SK-N-SH treated with all-trans-retinoic acid at 6 μM for 48 hours (cell line): ENCODE results near the gene RAB7A.

Source experiments
- ATAC-seq: fragments of 200-7000 bp; cut with Tn5 transposase; 3 replicates; pipeline ENCODE4 v1.9.1; 2020; ENCODE audit warnings: mild to moderate bottlenecking, moderate library complexity
- ARNTL ChIP-seq: fragments of 450-650 bp; formaldehyde crosslinking; IDR thresholded peaks from 2 replicates; pipeline ENCODE4 v1.5.0; 2020; ENCODE audit warnings: low read depth, mild to moderate bottlenecking, moderate library complexity, borderline replicate concordance
- CSDC2 ChIP-seq: fragments of 250-450 bp; sonication (Bioruptor Pico); IDR thresholded peaks from 2 replicates; pipeline ENCODE4 v1.5.0; 2020; ENCODE audit warnings: mild to moderate bottlenecking, moderate library complexity
- GLIS3 ChIP-seq: fragments of 250-450 bp; sonication (Bioruptor Pico); IDR thresholded peaks from 2 replicates; pipeline ENCODE4 v1.5.0; 2020; ENCODE audit warnings: mild to moderate bottlenecking, moderate library complexity
- ISL1 ChIP-seq: fragments of 250-450 bp; sonication (Bioruptor Pico); IDR thresholded peaks from 2 replicates; pipeline ENCODE4 v2.1.2; 2022; ENCODE audit warnings: mild to moderate bottlenecking, moderate library complexity
- OSR1 ChIP-seq: fragments of 250-450 bp; sonication (Bioruptor Pico); IDR thresholded peaks from 2 replicates; pipeline ENCODE4 v1.8.0; 2022; ENCODE audit warnings: moderate library complexity, mild to moderate bottlenecking, inconsistent platforms
- PPARA ChIP-seq: fragments of 250-450 bp; sonication (Bioruptor Pico); IDR thresholded peaks from 2 replicates; pipeline ENCODE4 v1.5.0; 2020; ENCODE audit warnings: mild to moderate bottlenecking, borderline replicate concordance
- RARB ChIP-seq: fragments of 250-450 bp; sonication (Bioruptor Pico); IDR thresholded peaks from 2 replicates; pipeline ENCODE4 v1.8.0; 2021; ENCODE audit warnings: mild to moderate bottlenecking, moderate library complexity
- SNAI2 ChIP-seq: fragments of 250-450 bp; sonication (Bioruptor Pico); IDR thresholded peaks from 2 replicates; pipeline ENCODE4 v1.5.0; 2020; ENCODE audit warnings: mild to moderate bottlenecking, moderate library complexity
- TCF4 ChIP-seq: fragments of 250-450 bp; sonication (Bioruptor Pico); IDR thresholded peaks from 2 replicates; pipeline ENCODE4 v1.8.0; 2021; ENCODE audit warnings: mild to moderate bottlenecking, moderate library complexity, borderline replicate concordance
- ZC3H10 ChIP-seq: fragments of 250-450 bp; sonication (Bioruptor Pico); IDR thresholded peaks from 2 replicates; pipeline ENCODE4 v1.5.1; 2021; ENCODE audit warnings: mild to moderate bottlenecking, moderate library complexity
- ZFP3 ChIP-seq: fragments of 250-450 bp; sonication (Bioruptor Pico); IDR thresholded peaks from 2 replicates; pipeline ENCODE4 v1.5.0; 2020; ENCODE audit warnings: mild to moderate bottlenecking, moderate library complexity
- ZFP30 ChIP-seq: fragments of 450-650 bp; formaldehyde crosslinking; IDR thresholded peaks from 2 replicates; pipeline ENCODE4 v1.5.0; 2022; ENCODE audit warnings: mild to moderate bottlenecking, moderate library complexity
- ZNF565 ChIP-seq: fragments of 450-650 bp; formaldehyde crosslinking; conservative IDR thresholded peaks from 2 replicates; pipeline ENCODE4 v1.5.0; 2020; ENCODE audit warnings: low read depth, mild to moderate bottlenecking, moderate library complexity
- ZNF70 ChIP-seq: fragments of 450-650 bp; formaldehyde crosslinking; IDR thresholded peaks from 2 replicates; pipeline ENCODE4 v1.5.0; 2020; ENCODE audit warnings: mild to moderate bottlenecking, moderate library complexity
- TF ChIP-seq, protein P1 (sequence below): fragments of 250-450 bp; sonication (Bioruptor Pico); IDR thresholded peaks from 2 replicates; pipeline ENCODE4 v1.8.0; 2021; ENCODE audit warnings: low read depth, mild to moderate bottlenecking, moderate library complexity, borderline replicate concordance
- TF ChIP-seq, protein P2 (sequence below): fragments of 250-450 bp; sonication (Bioruptor Pico); IDR thresholded peaks from 2 replicates; pipeline ENCODE4 v1.5.1; 2020; ENCODE audit warnings: low read depth, mild to moderate bottlenecking, moderate library complexity
- TF ChIP-seq, protein P3 (sequence below): fragments of 250-450 bp; sonication (Bioruptor Pico); IDR thresholded peaks from 2 replicates; pipeline ENCODE4 v1.5.0; 2020; ENCODE audit warnings: mild to moderate bottlenecking, moderate library complexity
- TF ChIP-seq, protein P4 (sequence below): fragments of 250-450 bp; sonication (Bioruptor Pico); IDR thresholded peaks from 2 replicates; pipeline ENCODE4 v1.5.1; 2021; ENCODE audit warnings: mild to moderate bottlenecking, moderate library complexity

RAB7A gene

DNA sequence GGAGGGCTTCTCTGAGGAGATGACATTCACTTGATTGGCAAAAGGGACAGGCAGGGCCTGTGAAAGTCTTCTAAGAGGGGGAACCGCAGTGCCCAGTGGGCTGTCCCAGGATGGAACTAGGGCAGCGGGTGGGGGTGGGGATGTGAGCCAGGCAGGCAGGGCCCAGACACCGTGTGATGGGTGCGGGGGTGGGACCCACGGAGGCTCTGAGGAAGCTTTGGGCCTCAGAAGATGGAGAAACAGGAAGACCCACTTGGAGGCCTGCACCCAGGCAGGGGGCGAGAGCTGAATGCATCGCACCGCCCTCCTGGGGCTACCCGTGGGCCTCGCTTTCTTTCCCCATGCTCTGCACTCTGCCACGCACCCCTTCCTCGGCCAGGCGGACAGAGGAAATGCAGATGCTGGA, 120.5 kb downstream of the RAB7A start:
- ATAC-seq: peak; percentile 5
- TF ChIP-seq, protein P1, sequence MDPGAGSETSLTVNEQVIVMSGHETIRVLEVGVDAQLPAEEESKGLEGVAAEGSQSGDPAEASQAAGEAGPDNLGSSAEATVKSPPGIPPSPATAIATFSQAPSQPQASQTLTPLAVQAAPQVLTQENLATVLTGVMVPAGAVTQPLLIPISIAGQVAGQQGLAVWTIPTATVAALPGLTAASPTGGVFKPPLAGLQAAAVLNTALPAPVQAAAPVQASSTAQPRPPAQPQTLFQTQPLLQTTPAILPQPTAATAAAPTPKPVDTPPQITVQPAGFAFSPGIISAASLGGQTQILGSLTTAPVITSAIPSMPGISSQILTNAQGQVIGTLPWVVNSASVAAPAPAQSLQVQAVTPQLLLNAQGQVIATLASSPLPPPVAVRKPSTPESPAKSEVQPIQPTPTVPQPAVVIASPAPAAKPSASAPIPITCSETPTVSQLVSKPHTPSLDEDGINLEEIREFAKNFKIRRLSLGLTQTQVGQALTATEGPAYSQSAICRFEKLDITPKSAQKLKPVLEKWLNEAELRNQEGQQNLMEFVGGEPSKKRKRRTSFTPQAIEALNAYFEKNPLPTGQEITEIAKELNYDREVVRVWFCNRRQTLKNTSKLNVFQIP (CRISPR knock-in tag): no peak
- no peak for TF ChIP-seq ZC3H10 (CRISPR knock-in tag)
- no peak for TF ChIP-seq CSDC2 (CRISPR knock-in tag)
- no peak for TF ChIP-seq OSR1 (CRISPR knock-in tag)
- no peak for TF ChIP-seq SNAI2
- no peak for TF ChIP-seq ZFP30 (CRISPR knock-in tag)
- TF ChIP-seq, protein P2, sequence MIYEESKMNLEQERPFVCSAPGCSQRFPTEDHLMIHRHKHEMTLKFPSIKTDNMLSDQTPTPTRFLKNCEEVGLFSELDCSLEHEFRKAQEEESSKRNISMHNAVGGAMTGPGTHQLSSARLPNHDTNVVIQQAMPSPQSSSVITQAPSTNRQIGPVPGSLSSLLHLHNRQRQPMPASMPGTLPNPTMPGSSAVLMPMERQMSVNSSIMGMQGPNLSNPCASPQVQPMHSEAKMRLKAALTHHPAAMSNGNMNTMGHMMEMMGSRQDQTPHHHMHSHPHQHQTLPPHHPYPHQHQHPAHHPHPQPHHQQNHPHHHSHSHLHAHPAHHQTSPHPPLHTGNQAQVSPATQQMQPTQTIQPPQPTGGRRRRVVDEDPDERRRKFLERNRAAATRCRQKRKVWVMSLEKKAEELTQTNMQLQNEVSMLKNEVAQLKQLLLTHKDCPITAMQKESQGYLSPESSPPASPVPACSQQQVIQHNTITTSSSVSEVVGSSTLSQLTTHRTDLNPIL: no peak
- TF ChIP-seq, all 23 proteins: peak for 0

DNA sequence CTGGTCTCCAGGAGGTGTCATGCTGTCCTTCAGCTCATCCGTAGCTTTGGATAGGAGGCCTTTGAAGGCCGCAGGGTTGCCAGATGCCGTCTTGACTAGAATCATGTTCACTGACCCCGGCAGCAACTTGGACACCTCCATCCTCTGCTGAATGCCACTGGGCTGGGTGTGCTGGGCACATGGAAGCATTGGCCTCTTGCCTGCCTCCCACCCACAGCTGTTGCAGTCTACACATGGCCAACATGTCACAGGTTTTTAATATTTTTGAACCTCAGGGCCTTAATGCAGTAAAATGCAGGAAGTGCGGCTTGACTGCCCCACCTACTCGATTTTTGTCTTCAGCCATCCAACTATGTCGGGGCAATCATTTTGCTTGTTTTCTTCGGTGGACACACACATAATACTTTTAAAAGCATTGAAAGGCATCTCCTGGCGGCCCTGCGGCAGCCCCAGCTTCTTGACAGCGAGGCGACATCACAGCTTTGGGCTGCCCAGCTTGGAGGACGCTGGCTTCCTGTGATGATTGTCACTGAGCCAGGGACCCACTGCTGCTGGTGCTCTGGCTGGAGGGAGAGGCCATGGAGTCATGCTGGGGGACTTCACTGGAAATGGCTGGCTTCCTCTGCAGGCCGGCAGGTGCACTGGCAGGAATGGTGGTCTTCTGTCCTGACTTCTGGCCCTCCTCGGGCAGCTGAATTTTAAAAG, 121.8 kb downstream of the RAB7A start:
- ATAC-seq: no peak
- TF ChIP-seq ARNTL (CRISPR knock-in tag): no peak
- TF ChIP-seq ISL1 (CRISPR knock-in tag): no peak
- TF ChIP-seq TCF4 (CRISPR knock-in tag): no peak
- no peak for TF ChIP-seq ZNF70
- TF ChIP-seq ZFP30 (CRISPR knock-in tag): no peak
- no peak for TF ChIP-seq OSR1 (CRISPR knock-in tag)
- TF ChIP-seq ZC3H10 (CRISPR knock-in tag): no peak
- no peak for TF ChIP-seq SNAI2
- TF ChIP-seq, protein P1 (CRISPR knock-in tag): no peak
- TF ChIP-seq, protein P2: no peak
- TF ChIP-seq RARB: no peak
- TF ChIP-seq GLIS3 (CRISPR knock-in tag): no peak
- no peak for TF ChIP-seq CSDC2 (CRISPR knock-in tag)
- TF ChIP-seq ZFP3 (CRISPR knock-in tag): no peak

DNA sequence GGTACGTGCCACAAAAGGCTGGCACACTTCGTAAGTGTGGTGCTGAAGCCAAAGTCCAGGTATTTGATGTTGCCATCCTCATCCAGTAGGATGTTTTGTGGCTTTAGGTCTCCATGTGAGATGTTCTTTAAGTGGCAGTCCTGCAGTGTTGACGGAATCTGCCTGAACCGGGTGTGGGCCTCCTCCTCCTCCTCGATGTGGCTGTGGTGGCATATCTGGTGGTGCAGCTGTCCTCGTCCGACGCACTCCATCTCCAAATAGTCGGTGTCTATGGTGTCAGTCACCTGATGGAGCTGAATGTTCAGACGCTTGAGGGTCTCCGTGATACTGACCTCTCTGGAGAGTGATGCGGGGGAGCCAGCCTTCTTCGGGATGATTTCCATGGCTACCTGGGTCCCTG, 123.0 kb downstream of the RAB7A start:
- ATAC-seq: no peak
- TF ChIP-seq OSR1 (CRISPR knock-in tag) (no peak), ZNF565 (no peak), ZFP3 (CRISPR knock-in tag) (no peak), ZNF70 (no peak), PPARA (CRISPR knock-in tag) (no peak), GLIS3 (CRISPR knock-in tag) (no peak)
- TF ChIP-seq, protein P3, sequence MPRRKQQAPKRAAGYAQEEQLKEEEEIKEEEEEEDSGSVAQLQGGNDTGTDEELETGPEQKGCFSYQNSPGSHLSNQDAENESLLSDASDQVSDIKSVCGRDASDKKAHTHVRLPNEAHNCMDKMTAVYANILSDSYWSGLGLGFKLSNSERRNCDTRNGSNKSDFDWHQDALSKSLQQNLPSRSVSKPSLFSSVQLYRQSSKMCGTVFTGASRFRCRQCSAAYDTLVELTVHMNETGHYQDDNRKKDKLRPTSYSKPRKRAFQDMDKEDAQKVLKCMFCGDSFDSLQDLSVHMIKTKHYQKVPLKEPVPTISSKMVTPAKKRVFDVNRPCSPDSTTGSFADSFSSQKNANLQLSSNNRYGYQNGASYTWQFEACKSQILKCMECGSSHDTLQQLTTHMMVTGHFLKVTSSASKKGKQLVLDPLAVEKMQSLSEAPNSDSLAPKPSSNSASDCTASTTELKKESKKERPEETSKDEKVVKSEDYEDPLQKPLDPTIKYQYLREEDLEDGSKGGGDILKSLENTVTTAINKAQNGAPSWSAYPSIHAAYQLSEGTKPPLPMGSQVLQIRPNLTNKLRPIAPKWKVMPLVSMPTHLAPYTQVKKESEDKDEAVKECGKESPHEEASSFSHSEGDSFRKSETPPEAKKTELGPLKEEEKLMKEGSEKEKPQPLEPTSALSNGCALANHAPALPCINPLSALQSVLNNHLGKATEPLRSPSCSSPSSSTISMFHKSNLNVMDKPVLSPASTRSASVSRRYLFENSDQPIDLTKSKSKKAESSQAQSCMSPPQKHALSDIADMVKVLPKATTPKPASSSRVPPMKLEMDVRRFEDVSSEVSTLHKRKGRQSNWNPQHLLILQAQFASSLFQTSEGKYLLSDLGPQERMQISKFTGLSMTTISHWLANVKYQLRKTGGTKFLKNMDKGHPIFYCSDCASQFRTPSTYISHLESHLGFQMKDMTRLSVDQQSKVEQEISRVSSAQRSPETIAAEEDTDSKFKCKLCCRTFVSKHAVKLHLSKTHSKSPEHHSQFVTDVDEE (CRISPR knock-in tag): no peak
- TF ChIP-seq, protein P4, sequence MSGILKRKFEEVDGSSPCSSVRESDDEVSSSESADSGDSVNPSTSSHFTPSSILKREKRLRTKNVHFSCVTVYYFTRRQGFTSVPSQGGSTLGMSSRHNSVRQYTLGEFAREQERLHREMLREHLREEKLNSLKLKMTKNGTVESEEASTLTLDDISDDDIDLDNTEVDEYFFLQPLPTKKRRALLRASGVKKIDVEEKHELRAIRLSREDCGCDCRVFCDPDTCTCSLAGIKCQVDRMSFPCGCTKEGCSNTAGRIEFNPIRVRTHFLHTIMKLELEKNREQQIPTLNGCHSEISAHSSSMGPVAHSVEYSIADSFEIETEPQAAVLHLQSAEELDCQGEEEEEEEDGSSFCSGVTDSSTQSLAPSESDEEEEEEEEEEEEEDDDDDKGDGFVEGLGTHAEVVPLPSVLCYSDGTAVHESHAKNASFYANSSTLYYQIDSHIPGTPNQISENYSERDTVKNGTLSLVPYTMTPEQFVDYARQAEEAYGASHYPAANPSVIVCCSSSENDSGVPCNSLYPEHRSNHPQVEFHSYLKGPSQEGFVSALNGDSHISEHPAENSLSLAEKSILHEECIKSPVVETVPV (CRISPR knock-in tag): no peak
